Erythroblast (primary cell): ENCODE results near the gene SLC22A4.

Experiments
- GATA1 ChIP-seq: IDR thresholded peaks from 2 replicates; pipeline ENCODE4 v1.6.1; 2011; ENCODE audit warnings: low read depth, mild to moderate bottlenecking, control low read depth, low read length, moderate library complexity
- POLR2A ChIP-seq: IDR thresholded peaks from 2 replicates; pipeline ENCODE4 v1.6.1; 2011; ENCODE audit warnings: mild to moderate bottlenecking, low read length

DNA sequence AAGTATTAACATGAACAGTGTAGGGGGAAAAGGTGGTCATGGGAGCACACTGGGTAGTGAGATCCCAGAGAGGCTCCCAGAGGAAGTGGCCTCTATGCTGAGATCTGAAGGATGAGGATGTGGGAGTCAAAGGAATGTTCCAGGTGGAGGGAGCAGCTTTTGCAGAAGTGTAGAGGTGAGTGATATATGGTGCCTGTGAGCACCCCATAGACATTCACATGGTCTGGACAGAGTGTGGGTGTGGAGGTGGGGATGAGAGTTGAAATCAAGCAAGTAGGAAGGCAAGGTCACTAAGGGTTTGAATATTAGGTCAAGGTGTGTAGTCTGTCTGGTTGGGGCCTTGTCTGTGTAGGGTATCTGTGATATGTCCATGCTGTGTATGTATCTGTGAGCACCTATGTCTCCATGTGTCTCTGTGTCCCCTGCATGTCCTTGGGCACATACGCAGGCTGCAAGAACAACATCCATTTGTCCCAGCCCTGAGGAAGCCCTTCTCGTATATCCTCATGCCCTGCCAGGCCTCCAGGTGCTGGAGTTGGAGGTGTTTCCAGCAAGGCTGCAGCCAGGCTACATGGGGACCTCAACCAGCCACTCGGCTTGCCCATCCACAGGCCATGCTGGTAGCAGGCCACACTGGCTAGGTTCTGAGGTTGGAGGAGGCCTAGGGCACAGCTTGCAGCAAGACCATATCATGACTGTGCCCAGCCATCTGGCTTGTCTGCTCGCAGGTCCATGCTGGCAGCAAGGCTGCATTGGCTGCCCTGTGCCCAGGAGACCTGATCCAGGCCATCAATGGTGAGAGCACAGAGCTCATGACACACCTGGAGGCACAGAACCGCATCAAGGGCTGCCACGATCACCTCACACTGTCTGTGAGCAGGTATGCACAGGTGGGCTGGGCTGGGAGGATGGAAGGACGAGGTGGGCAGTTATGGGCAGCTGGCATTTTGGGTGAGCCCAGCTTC is 32.0 kb upstream of the SLC22A4 start:
- TF ChIP-seq POLR2A (no peak), GATA1 (no peak)
